HepG2 (cell line): ENCODE data around the gene HACD2. TPM values are rescaled to one million over a fixed set of nuclear protein-coding genes. Genes with fewer than 3 reads are reported as not detected.

Experiments
- ATAC-seq: fragments of 200-7000 bp; cut with Tn5 transposase; 3 replicates; pipeline ENCODE4 v1.9.1; 2020; ENCODE audit warnings: mild to moderate bottlenecking, moderate library complexity
- BruUV-seq: library from RNA; stranded (reverse); fragments of 400-500 nt; replicated peaks from 2 replicates; lab custom pipeline; 2021; lab: Mats Ljungman, UMichigan
- CTCF ChIA-PET: fragments of 300-600 bp; formaldehyde crosslinking; extraction: SDS; loops from one replicate; lab custom pipeline; 2021; ENCODE audit warnings: low total read pairs, inconsistent platforms, low intra/inter-chr PET ratio; lab: Yijun Ruan, JAX
- POLR2A ChIA-PET: fragments of 350-600 bp; sonication (Branson Sonifier 250); formaldehyde crosslinking; loops from one replicate; lab custom pipeline; 2020; ENCODE audit warnings: antibody characterized with exemption, inconsistent platforms; lab: Yijun Ruan, JAX
- DNase-seq: peaks from one replicate; pipeline ENCODE4 v3.0.0-alpha.2; 2015; ENCODE audit warnings: low spot score
- FAIRE-seq: peaks from 3 replicates; lab custom pipeline; 2011; peaks lifted over from hg19 to GRCh38; lab: Jason Lieb, UNC
- H2AFZ ChIP-seq: one replicate; pipeline ENCODE4 v1.6.1; 2011; ENCODE audit warnings: low read length, inconsistent platforms
- H3K27ac ChIP-seq: fragments of 300-600 bp; 3 replicates; pipeline ENCODE4 v1.8.0; 2011; ENCODE audit warnings: mixed run types, mild to moderate bottlenecking, mixed read lengths, low read length, inconsistent platforms; ENCODE audit not compliant: insufficient read depth; ENCODE audit errors: extremely low read length
- H3K27me3 ChIP-seq, 2 experiments: fragments of 200-600 bp in 1 of 2; 2 replicates in 1 of 2; 3 replicates in 1 of 2; pipeline versions ENCODE4 v1.6.0 to v1.8.0; 2011; ENCODE audit warnings: low read length in 2 of 2, mild to moderate bottlenecking in 2 of 2, moderate library complexity in 2 of 2, inconsistent platforms in 1 of 2; ENCODE audit not compliant: insufficient read depth in 2 of 2, control insufficient read depth in 1 of 2
- H3K36me3 ChIP-seq, 2 experiments: fragments of 200-600 bp in 1 of 2; replicated peaks in 1 of 2; 2 replicates in 1 of 2; 3 replicates in 1 of 2; pipeline versions ENCODE4 v1.5.1 to v1.8.0; 2011; ENCODE audit warnings: low read length in 2 of 2, inconsistent platforms in 1 of 2; ENCODE audit not compliant: insufficient read depth in 2 of 2, control insufficient read depth in 1 of 2
- H3K4me1 ChIP-seq: 2 replicates; pipeline ENCODE4 v1.5.1; 2012; ENCODE audit warnings: low read length, inconsistent platforms; ENCODE audit not compliant: insufficient read depth
- H3K4me2 ChIP-seq: 2 replicates; pipeline ENCODE4 v1.6.0; 2011; ENCODE audit warnings: low read depth, low read length, inconsistent platforms
- H3K4me3 ChIP-seq, 3 experiments: fragments of 200-600 bp in 1 of 3; sonication (generic), shearing (Covaris generic) in 1 of 3; replicated peaks in 1 of 3; 2 replicates each; pipeline ENCODE4 v1.5.1; 2011 to 2016; ENCODE audit warnings: low read length in 3 of 3, inconsistent platforms in 2 of 3, low read depth in 2 of 3, mild to moderate bottlenecking in 2 of 3, control low read depth in 1 of 3, mixed read lengths in 1 of 3; ENCODE audit not compliant: insufficient read depth in 1 of 3
- H3K79me2 ChIP-seq: one replicate; pipeline ENCODE4 v1.6.1; 2011; ENCODE audit warnings: low read length, inconsistent platforms; ENCODE audit not compliant: insufficient read depth
- H3K9ac ChIP-seq: 2 replicates; pipeline ENCODE4 v1.6.0; 2011; ENCODE audit warnings: mild to moderate bottlenecking, low read depth, low read length, inconsistent platforms; ENCODE audit not compliant: insufficient read depth
- H3K9me3 ChIP-seq: 2 replicates; pipeline ENCODE4 v1.5.1; 2012; ENCODE audit warnings: mild to moderate bottlenecking, low read length
- H4K20me1 ChIP-seq: 2 replicates; pipeline ENCODE4 v1.6.0; 2011; ENCODE audit warnings: inconsistent platforms, mild to moderate bottlenecking, low read length, moderate library complexity; ENCODE audit not compliant: insufficient read depth
- JUND ChIP-seq: sonication (generic); formaldehyde crosslinking; IDR thresholded peaks from 2 replicates; pipeline ENCODE4 v1.8.0; 2022; ENCODE audit warnings: mild to moderate bottlenecking, missing genetic modification reagents
- MAFF ChIP-seq: IDR thresholded peaks from 2 replicates; pipeline ENCODE4 v1.6.1; 2011; ENCODE audit warnings: low read depth, low read length, improper control_type of control experiment
- MAFK ChIP-seq, 2 experiments: IDR thresholded peaks in 1 of 2; conservative IDR thresholded peaks in 1 of 2; 2 replicates each; pipeline ENCODE4 v1.6.1; 2011; ENCODE audit warnings: improper control_type of control experiment in 2 of 2, low read length in 2 of 2
- POGZ ChIP-seq: sonication (generic); formaldehyde crosslinking; IDR thresholded peaks from 2 replicates; pipeline ENCODE4 v1.4.0; 2020; ENCODE audit warnings: mild to moderate bottlenecking, missing genetic modification reagents
- RFX5 ChIP-seq: IDR thresholded peaks from 2 replicates; pipeline ENCODE4 v1.6.1; 2011; ENCODE audit warnings: low read depth, low read length, improper control_type of control experiment
- USF2 ChIP-seq, 2 experiments: sonication (generic) in 1 of 2; formaldehyde crosslinking in 1 of 2; IDR thresholded peaks; 2 replicates each; pipeline versions ENCODE4 v1.5.1 to v1.6.1; 2011 to 2020; ENCODE audit warnings: borderline replicate concordance in 1 of 2, low read depth in 1 of 2, low read length in 1 of 2, mild to moderate bottlenecking in 1 of 2, missing genetic modification reagents in 1 of 2, moderate library complexity in 1 of 2
- ZFP82 ChIP-seq: sonication (generic); formaldehyde crosslinking; IDR thresholded peaks from 2 replicates; pipeline ENCODE4 v1.5.1; 2020; ENCODE audit warnings: mild to moderate bottlenecking, missing genetic modification reagents, borderline replicate concordance
- WGBS: methylation state at CpG from one replicate; pipeline ENCODE4 v1.1.6; 2017; ENCODE audit warnings: low lambda C conversion rate; 5-methylcytosine and 5-hydroxymethylcytosine counted together
- in situ Hi-C: cut with HindIII; loops from 2 replicates; pipeline ENCODE4 v1.10.0; 2017; ENCODE audit warnings: low pct_unique_long_range_greater_than_20kb; ENCODE audit not compliant: extremely low pct_ligation_motif_present
- intact Hi-C: fragments of 100-400 bp; cut with micrococcal nuclease; formaldehyde crosslinking; loops from one replicate; pipeline ENCODE4 v1.10.0; 2022; ENCODE audit not compliant: unreplicated experiment
- polyA plus RNA-seq, 8 experiments: library from polyadenylated mRNA; depleted of rRNA in 3 of 8; stranded (reverse) in 7 of 8; unstranded in 1 of 8; fragments of >200 nt; fragmentation: Illumina TruSeq in 4 of 8; extraction: Trizol in 4 of 8; gene quantifications; 2 replicates each; pipeline versions ENCODE4 v1.2.1 to v1.2.3, GENCODE V29; 2011 to 2016; ENCODE audit warnings: low read depth in 4 of 8, missing spikeins in 1 of 8, mixed read lengths in 1 of 8; ENCODE audit not compliant: insufficient read depth in 1 of 8
- total RNA-seq, 5 experiments: library from RNA; depleted of rRNA; stranded (reverse); fragments of >200 nt; fragmentation: Illumina TruSeq; extraction: Trizol; gene quantifications; 2 replicates each; pipeline ENCODE4 v1.2.3, GENCODE V29; 2016; ENCODE audit warnings: low read depth in 1 of 5

Gene HACD2
- total and polyA plus RNA-seq, 2 of the 13 experiments (the other 11 are each of a cell fraction or from before 2014, with no cell fraction given) = 47.0 to 50.4 TPM

GRCh38 chr3:123584284-123584987 lies 417 bp downstream of the HACD2 start (continued):
- TF ChIP-seq USF2 (IDR thresholded peaks at IDR 0.05; ENCODE audit: low read depth, low read length) (no peak), USF2 (CRISPR knock-in tag; IDR thresholded peaks at IDR 0.05; ENCODE audit: borderline replicate concordance) (no peak)

- Histone ChIP-seq H3K4me2 (peak overlapping the region; percentile 89), H3K9ac (peak overlapping the region; percentile 93), H2AFZ (no peak overlapping the region), H3K79me2 (peaks cover 60% of the 10 kb centered on the region), H3K4me3 (peak overlapping the region; percentile 89 to 98 (median 91); a peak in 5 of 6 replicates), H3K36me3 (peaks cover 10 to 13% of the 10 kb centered on the region in 2 experiments; a peak in 3 of 5 replicates), H4K20me1 (no peaks in the 10 kb centered on the region), H3K27me3 (no peaks in the 10 kb centered on the region; a peak in 1 of 5 replicates), H3K27ac (no peak overlapping the region), H3K4me1 (peaks cover 53% of the 10 kb centered on the region), H3K9me3 (no peaks in the 10 kb centered on the region)
- DNase-seq (no peak), FAIRE-seq (no peak), ATAC-seq (no peak)
- 7% methylated on average over 3 of the region's 3 CpGs for WGBS
- ChIA-PET CTCF (interaction anchor here (2.1 kb wide), 1 partner anchor 59 kb away, joined by 12 read pairs; no protein-coding TSS in a partner anchor), POLR2A (interaction anchor here (0.7 to 7.6 kb wide), 5 partner anchors 9 to 59 kb away, joined by 3 to 88 read pairs (median 4); no protein-coding TSS in a partner anchor)
- in situ Hi-C loops = no loop called here
- intact Hi-C loops = no loop called here
- TSS peak; percentile 65 for BruUV-seq
- TF ChIP-seq ZFP82 (CRISPR knock-in tag) (no peak), MAFF (peak; percentile 57), POGZ (CRISPR knock-in tag) (no peak), JUND (CRISPR knock-in tag) (no peak), RFX5 (no peak), MAFK (conservative IDR thresholded peaks at IDR 0.05 in 1 of 2, IDR thresholded peaks at IDR 0.05 in 1 of 2; ENCODE audit: low read length in 2 of 2) (peak; percentile 65 to 85)
Measured at GRCh38 chr3:123583561-123583960, 1.3 kb downstream of the HACD2 start.
